GM18498 (cell line): ENCODE results near the gene AQP4.

Experiments
- ATAC-seq: cut with Tn5 transposase; IDR thresholded peaks from one replicate; pipeline ENCODE4 v1.9.1; 2021; ENCODE audit warnings: mild to moderate bottlenecking, moderate library complexity; ENCODE audit not compliant: unreplicated experiment

Gene AQP4

GRCh38 chr18:26843760-26844159 lies 21.7 kb downstream of the AQP4 start:
- no peak for ATAC-seq

- no peak for ATAC-seq
Measured at GRCh38 chr18:26840965-26841364, 24.5 kb downstream of the AQP4 start.

DNA sequence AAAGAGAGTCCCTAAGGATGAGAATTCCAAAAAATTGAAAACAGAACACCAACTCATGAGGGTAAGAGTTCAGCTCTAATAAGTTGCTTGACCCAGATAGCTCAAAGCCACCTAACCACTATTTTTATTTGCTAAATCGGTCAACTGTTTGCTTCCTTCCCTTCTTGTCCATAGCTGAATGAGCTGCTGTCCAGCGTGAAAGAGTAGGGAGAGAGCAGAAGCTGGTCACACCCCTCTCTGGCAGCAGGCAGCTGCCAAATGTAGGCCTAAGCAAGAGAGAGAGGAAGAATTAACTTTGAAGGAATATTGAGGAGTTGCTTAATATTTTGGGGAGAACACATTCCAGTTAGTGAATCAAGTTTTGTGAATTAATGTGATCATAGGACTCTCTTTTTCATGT lies 25.9 kb downstream of the AQP4 start:
- no peak for ATAC-seq

- no peak for ATAC-seq
Measured at GRCh38 chr18:26832302-26832701, 33.2 kb downstream of the AQP4 start.

- no peak for ATAC-seq
Measured at GRCh38 chr18:26827581-26827980, 37.9 kb downstream of the AQP4 start.

DNA sequence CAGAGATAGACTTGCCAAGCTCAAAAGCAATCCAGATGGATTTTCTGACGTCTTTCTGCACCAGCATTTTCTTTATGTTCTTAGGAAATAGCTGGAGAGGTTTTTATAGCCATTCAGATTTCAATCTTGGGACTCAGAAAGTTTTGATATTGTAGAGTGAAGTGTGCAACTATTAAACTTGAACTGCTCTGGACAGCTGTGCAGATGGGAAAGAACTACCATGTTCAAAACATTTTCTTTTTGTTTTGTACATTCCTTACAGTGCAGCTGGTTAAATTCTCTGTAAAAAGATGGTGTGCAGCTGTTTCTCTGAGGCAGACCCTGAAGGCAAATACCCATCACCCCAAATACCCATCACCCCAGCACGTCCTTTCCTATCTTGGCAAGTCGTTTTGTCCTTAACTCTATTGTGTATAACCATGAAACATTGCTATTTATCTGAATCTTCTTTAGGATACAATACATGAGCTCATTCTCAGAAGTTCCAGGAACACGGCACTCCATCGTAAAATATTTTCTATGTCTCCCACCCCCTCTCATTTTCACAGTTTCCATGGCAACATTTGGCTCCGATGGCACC lies 38.8 kb downstream of the AQP4 start:
- no peak for ATAC-seq

GRCh38 chr18:26821181-26821580 lies 44.3 kb downstream of the AQP4 start:
- no peak for ATAC-seq

DNA sequence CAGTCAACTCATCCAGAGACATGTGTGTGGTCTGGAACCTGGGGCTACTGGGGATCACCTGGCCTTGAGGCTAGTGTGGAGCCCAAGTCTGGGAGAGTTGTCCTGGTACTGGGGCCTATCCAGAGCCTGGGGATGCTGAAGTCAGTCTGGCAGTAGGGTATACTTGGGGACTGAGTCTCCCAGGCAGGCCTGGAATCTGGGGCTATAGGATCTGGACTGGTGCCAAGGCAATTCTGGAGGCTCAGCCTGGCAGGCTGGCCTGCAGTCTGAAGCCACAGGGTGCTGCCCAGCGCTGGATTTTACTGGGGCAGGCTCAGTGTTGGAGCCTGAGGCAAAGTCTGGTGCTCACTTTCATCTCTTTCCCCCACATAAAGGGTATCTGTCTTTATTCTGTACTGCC lies 46.5 kb downstream of the AQP4 start:
- no peak for ATAC-seq

DNA sequence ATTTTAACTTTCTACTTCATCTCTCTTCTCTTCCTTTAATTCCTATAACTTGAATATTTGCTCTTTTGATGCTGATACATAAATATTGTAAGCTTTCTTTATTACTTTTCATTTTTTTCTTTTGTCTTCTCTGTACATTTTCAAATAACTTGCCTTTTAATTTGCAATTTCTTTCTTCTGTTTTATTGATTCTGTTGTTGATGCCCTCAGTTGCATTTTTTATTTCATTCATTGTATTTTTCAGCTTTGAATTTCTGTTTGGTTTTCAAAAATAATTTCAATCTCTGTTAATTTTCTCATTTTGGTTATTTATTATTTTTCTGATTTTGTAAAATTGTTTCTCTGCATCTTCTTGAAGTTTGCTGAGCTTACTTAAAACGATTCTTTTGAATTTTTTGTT lies 47.0 kb downstream of the AQP4 start:
- no peak for ATAC-seq

- peak; percentile 76 for ATAC-seq
Measured at GRCh38 chr18:26813043-26813442, 52.5 kb downstream of the AQP4 start.

GRCh38 chr18:26812462-26812861 lies 53.0 kb downstream of the AQP4 start:
- ATAC-seq = no peak

- no peak for ATAC-seq
Measured at GRCh38 chr18:26809346-26809745, 56.2 kb downstream of the AQP4 start.

DNA sequence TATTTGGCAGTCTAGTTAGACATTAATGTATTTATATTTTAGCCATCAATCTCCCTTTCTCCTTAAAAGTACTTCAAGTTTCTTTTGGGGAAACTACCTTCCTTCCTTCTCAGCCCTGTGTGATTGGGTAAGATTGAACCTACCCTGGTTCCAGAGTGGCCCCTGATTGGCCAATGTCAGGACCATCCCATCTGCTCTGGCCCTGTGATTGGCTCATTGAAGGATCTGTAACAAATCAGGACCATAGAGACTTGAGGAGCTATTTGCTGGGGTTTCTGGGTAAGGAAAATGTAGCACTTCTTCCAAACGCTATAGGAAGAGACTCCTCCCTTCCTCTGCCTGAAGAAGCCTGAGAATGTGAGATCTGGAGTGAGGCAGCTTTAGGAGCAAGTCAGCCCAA lies 59.3 kb downstream of the AQP4 start:
- no peak for ATAC-seq

DNA sequence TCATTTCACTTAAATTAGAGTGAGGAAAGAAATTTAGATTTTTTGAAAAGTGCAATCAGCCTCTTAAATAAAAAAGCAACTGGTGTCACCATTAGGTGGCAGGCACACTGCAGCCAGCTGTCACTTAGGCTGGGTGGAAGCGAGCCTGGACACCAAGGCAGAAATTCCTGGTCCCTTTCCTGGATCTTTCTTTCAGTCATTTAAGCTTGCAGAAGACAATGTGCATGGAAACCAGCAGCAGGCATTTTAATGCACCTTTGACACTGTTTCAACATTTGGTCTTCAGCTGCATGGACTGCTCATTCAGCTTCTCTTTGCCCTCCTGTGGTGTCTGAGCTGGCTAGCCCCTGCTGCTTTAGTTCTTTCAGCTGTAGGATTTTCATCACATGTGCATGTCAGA lies 61.0 kb downstream of the AQP4 start:
- ATAC-seq = no peak

GRCh38 chr18:26803643-26804042 lies 61.9 kb downstream of the AQP4 start:
- ATAC-seq = no peak

GRCh38 chr18:26802330-26803200 lies 62.9 kb downstream of the AQP4 start:
- ATAC-seq = no peak
